SK-N-SH treated with all-trans-retinoic acid at 6 μM for 48 hours (cell line): Measurements from ENCODE around the gene REPS1.

Source experiments
- ATAC-seq: fragments of 200-7000 bp; cut with Tn5 transposase; 3 replicates; pipeline ENCODE4 v1.9.1; 2020; ENCODE audit warnings: mild to moderate bottlenecking, moderate library complexity
- ARNTL ChIP-seq: fragments of 450-650 bp; formaldehyde crosslinking; IDR thresholded peaks from 2 replicates; pipeline ENCODE4 v1.5.0; 2020; ENCODE audit warnings: low read depth, mild to moderate bottlenecking, moderate library complexity, borderline replicate concordance
- BACH2 ChIP-seq: fragments of 250-450 bp; sonication (Bioruptor Pico); IDR thresholded peaks from 2 replicates; pipeline ENCODE4 v1.9.0; 2021; ENCODE audit warnings: mild to moderate bottlenecking, borderline replicate concordance
- CREB5 ChIP-seq: fragments of 250-450 bp; sonication (Bioruptor Pico); IDR thresholded peaks from 2 replicates; pipeline ENCODE4 v1.5.1; 2020; ENCODE audit warnings: low read depth, mild to moderate bottlenecking, moderate library complexity
- CSRNP3 ChIP-seq: fragments of 250-450 bp; sonication (Bioruptor Pico); IDR thresholded peaks from 2 replicates; pipeline ENCODE4 v1.5.1; 2021; ENCODE audit warnings: mild to moderate bottlenecking, moderate library complexity
- ESRRG ChIP-seq: fragments of 250-450 bp; sonication (Bioruptor Pico); IDR thresholded peaks from 2 replicates; pipeline ENCODE4 v1.6.1; 2021; ENCODE audit warnings: mild to moderate bottlenecking
- GLIS3 ChIP-seq: fragments of 250-450 bp; sonication (Bioruptor Pico); IDR thresholded peaks from 2 replicates; pipeline ENCODE4 v1.5.0; 2020; ENCODE audit warnings: mild to moderate bottlenecking, moderate library complexity
- ISL1 ChIP-seq: fragments of 250-450 bp; sonication (Bioruptor Pico); IDR thresholded peaks from 2 replicates; pipeline ENCODE4 v2.1.2; 2022; ENCODE audit warnings: mild to moderate bottlenecking, moderate library complexity
- PATZ1 ChIP-seq: fragments of 250-450 bp; sonication (Bioruptor Pico); IDR thresholded peaks from 2 replicates; pipeline ENCODE4 v1.8.0; 2020; ENCODE audit warnings: mild to moderate bottlenecking, moderate library complexity, borderline replicate concordance
- POU6F1 ChIP-seq: fragments of 250-450 bp; sonication (Bioruptor Pico); IDR thresholded peaks from 2 replicates; pipeline ENCODE4 v1.8.0; 2021; ENCODE audit warnings: low read depth, mild to moderate bottlenecking, moderate library complexity, borderline replicate concordance
- PPARA ChIP-seq: fragments of 250-450 bp; sonication (Bioruptor Pico); IDR thresholded peaks from 2 replicates; pipeline ENCODE4 v1.5.0; 2020; ENCODE audit warnings: mild to moderate bottlenecking, borderline replicate concordance
- RARB ChIP-seq: fragments of 250-450 bp; sonication (Bioruptor Pico); IDR thresholded peaks from 2 replicates; pipeline ENCODE4 v1.8.0; 2021; ENCODE audit warnings: mild to moderate bottlenecking, moderate library complexity
- SNAI2 ChIP-seq: fragments of 250-450 bp; sonication (Bioruptor Pico); IDR thresholded peaks from 2 replicates; pipeline ENCODE4 v1.5.0; 2020; ENCODE audit warnings: mild to moderate bottlenecking, moderate library complexity
- TCF4 ChIP-seq: fragments of 250-450 bp; sonication (Bioruptor Pico); IDR thresholded peaks from 2 replicates; pipeline ENCODE4 v1.8.0; 2021; ENCODE audit warnings: mild to moderate bottlenecking, moderate library complexity, borderline replicate concordance
- TOX ChIP-seq: fragments of 250-450 bp; sonication (Bioruptor Pico); IDR thresholded peaks from 2 replicates; pipeline ENCODE4 v1.8.0; 2021; ENCODE audit warnings: mild to moderate bottlenecking, moderate library complexity, borderline replicate concordance
- TSHZ2 ChIP-seq: fragments of 250-450 bp; sonication (Bioruptor Pico); IDR thresholded peaks from 2 replicates; pipeline ENCODE4 v1.5.0; 2020; ENCODE audit warnings: mild to moderate bottlenecking, moderate library complexity
- ZC3H10 ChIP-seq: fragments of 250-450 bp; sonication (Bioruptor Pico); IDR thresholded peaks from 2 replicates; pipeline ENCODE4 v1.5.1; 2021; ENCODE audit warnings: mild to moderate bottlenecking, moderate library complexity
- ZFP3 ChIP-seq: fragments of 250-450 bp; sonication (Bioruptor Pico); IDR thresholded peaks from 2 replicates; pipeline ENCODE4 v1.5.0; 2020; ENCODE audit warnings: mild to moderate bottlenecking, moderate library complexity
- ZFP30 ChIP-seq: fragments of 450-650 bp; formaldehyde crosslinking; IDR thresholded peaks from 2 replicates; pipeline ENCODE4 v1.5.0; 2022; ENCODE audit warnings: mild to moderate bottlenecking, moderate library complexity
- ZNF565 ChIP-seq: fragments of 450-650 bp; formaldehyde crosslinking; conservative IDR thresholded peaks from 2 replicates; pipeline ENCODE4 v1.5.0; 2020; ENCODE audit warnings: low read depth, mild to moderate bottlenecking, moderate library complexity
- ZNF70 ChIP-seq: fragments of 450-650 bp; formaldehyde crosslinking; IDR thresholded peaks from 2 replicates; pipeline ENCODE4 v1.5.0; 2020; ENCODE audit warnings: mild to moderate bottlenecking, moderate library complexity
- ZNF8 ChIP-seq: fragments of 450-650 bp; formaldehyde crosslinking; IDR thresholded peaks from 2 replicates; pipeline ENCODE4 v1.5.0; 2020; ENCODE audit warnings: mild to moderate bottlenecking, moderate library complexity

The REPS1 gene

GRCh38 chr6:139003751-139004150, 15.7 kb upstream of the REPS1 start:
- ATAC-seq: no peak
- TF ChIP-seq ISL1 (no peak), ZC3H10 (CRISPR knock-in tag) (no peak), CSRNP3 (CRISPR knock-in tag) (no peak), PATZ1 (CRISPR knock-in tag) (no peak), ARNTL (no peak)

GRCh38 chr6:138999949-139000725, 12.1 kb upstream of the REPS1 start:
- TF ChIP-seq ZC3H10 (CRISPR knock-in tag): no peak
- no peak for TF ChIP-seq SNAI2 (CRISPR knock-in tag)
- no peak for TF ChIP-seq ZNF70 (CRISPR knock-in tag)
- no peak for TF ChIP-seq GLIS3 (CRISPR knock-in tag)
- no peak for TF ChIP-seq ARNTL
- no peak for TF ChIP-seq POU6F1
- no peak for TF ChIP-seq TOX (CRISPR knock-in tag)
- no peak for TF ChIP-seq BACH2 (CRISPR knock-in tag)
- TF ChIP-seq ZNF8 (CRISPR knock-in tag): no peak
- TF ChIP-seq RARB (CRISPR knock-in tag): no peak
- TF ChIP-seq CREB5 (CRISPR knock-in tag): no peak
- no peak for TF ChIP-seq TCF4 (CRISPR knock-in tag)
- no peak for TF ChIP-seq PATZ1 (CRISPR knock-in tag)
- no peak for TF ChIP-seq ZNF565
- TF ChIP-seq ZFP30: no peak
- TF ChIP-seq ZFP3: no peak
- TF ChIP-seq ESRRG (CRISPR knock-in tag): no peak
- TF ChIP-seq PPARA (CRISPR knock-in tag): no peak
- no peak for TF ChIP-seq ISL1
- TF ChIP-seq TSHZ2: no peak
- no peak for ATAC-seq
